HS-27A (cell line): ENCODE measurements around the gene DSE.

Source experiments
- DNase-seq: peaks from one replicate; pipeline ENCODE4 v3.0.0-alpha.2; 2012; ENCODE audit warnings: low read depth, missing footprints

DSE gene

DNA sequence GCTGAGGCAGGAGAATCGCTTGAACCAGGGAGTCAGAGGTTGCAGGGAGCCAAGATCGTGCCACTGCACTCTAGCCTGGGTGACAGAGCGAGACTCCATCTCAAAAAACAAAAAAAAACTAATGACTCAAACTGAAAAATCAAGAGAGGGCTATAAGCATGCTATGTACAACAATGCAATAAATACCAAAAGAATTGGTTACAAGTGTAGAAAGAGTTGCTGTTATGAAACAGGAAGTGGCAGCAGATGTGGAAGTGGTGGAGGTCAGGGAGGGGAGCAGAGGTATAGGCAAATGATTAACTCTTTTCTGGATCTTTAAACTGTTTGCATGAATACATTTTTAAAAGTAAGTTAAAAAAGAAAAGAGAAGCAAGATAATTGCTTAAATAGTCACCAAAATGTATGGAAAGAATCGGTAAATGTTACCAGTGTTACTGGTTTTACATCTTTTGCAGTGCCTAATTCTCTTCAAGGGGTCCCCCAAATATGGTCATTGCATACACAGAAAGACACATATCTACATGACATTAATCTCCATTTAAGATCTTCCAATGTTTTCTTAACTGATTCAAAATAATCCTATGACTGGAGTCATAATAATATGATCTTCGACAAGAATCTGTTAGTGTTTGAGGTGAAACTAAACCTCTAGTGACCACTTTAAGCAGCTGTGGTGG lies 105.4 kb downstream of the DSE start:
- no peak for DNase-seq

DNA sequence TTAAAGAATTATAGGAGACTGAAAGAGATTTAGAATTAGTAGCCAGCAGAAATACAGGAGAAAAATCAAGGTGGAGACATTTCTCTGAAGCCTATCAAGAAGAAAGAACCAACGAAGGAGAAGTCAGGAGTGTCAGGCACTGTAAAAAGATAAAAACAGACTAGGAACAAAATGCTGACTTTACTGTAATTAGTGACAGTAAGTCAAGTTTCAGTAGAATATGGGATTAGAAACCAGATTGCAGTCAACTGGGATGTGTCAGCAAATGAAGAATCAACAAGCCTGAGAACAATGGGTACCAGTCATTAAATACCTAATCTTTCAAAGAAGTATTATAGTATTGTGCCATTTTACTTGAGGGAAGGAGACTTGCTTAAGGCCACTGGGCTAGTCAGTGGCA lies 112.0 kb downstream of the DSE start:
- DNase-seq, result no peak

DNA sequence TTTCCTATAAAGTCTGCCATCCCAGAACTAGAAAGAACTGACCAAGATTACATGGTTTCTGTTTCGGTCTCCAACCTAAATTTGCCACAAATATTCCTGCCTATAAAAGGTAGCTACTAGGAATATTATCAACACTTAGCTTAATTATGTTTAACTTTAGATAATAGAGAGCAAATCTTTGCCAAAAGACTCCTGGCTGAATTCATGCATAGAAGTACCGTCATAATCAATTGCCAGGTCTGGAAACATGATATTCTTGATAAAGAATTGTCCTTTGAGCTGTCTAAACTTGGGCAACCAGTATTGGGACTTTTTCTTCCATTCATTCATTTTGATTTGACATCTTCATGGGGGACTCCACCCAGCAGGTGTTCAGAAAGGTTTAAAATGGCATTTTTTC lies 112.9 kb downstream of the DSE start:
- no peak for DNase-seq

DNA sequence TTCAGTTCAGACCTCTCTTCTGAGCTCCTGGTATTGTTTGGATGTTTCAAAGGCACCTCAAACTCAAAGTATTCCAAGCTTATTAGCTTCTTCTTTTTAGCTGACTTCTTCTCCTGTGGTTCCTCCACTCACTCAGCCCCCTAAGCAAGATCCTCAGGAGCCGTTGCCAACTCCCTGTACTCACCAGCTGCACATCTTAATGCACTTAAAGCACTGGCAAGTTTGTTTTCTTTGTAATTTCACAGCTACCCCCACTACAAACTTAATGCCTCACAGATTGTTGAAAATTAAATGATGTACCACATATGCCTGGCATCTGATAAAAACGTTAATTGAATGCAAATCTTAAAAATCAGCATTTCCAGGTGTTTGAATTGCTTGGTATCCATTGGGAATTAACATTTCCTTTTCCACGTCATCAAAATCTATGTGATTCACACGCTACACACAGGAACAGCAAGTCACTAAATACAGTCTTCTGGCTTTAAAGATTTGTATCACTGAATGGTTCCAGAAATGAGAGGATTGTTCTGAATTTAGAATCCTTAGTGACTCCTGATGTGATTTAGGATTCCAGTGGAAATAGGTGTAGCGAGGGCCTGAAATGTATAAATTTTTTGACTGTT lies 114.9 kb downstream of the DSE start:
- DNase-seq, result no peak

DNA sequence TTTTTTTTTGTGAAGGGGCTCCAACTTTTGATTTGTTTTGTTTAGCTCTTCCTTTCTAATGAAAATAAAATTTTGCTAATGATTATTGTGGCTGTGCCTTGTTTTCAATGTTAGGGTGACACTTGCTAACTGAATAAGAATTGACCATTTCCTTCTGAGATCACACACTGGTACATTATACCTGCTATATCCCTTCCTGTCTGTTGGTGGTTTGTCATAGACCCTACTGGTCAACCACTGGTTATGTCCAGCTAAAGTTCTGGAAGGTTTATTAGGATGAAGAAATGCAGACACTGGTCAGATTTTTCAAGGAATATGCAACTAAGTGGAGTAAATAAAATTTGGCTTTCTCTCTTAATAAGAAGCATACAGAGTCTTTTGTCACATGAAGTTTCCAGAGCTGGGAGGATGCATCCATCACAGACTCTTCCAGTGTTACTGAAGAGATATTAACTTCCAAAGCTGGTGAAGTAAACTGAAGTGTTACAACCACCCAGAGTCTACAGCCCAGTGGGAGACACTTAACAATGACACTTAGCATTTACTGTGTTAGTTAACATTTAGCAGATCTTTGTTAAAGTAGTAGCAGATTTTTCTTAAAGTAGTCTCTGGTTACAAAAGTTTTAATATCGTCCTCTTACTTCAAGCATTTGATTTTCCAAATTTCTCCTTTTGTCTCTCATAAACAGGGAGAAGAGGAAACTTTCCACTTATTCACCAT lies 121.0 kb downstream of the DSE start:
- DNase-seq, result no peak

DNA sequence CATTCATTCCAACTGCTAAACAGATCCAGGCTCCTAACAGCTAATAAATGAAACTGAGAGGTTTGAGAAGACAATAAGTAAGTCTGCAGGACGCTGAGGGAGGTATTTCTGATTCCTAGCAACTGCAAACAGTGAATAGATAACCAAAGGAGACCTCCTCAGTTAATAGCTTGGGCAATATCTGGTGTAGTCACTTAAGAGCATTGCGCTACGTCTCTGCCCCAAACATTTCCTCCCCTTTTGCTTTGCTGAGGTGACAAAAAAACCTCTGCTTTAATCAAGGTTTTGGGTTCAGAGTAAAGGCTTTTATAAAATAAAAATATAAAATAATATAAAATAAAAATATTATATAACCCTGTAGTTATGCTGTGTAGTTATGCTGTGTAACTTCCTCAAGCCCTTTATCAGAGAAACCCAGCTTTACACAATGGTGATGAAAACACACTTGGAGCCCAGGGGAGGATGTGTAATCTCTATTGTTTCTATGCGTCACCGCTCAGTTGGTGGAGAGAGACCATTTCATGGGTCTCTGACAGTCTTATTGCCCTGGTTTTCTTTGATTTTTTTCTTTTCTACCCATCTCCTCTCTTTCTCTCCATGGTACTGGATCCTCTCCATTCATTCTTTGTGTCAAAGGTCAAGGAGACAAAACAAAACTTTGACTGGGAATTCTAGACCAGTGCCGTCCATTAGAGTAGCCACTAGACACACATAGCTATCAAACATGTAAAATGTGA lies 121.8 kb downstream of the DSE start:
- no peak for DNase-seq
